ENCODE data around the gene NDUFA12.
A peak's percentile ranks its signal among the peaks of the same experiment; 100 is the strongest.

NDUFA12 gene

GRCh38 chr12:95016120-95016519 is 12.6 kb upstream of the NDUFA12 start:
- TF ChIP-seq ZNF580 (tag by site-specific recombination; IDR thresholded peaks at IDR 0.05) (peak; percentile 86), ZNF174 (tag by site-specific recombination; IDR thresholded peaks at IDR 0.05) (no peak), ZNF146 (tag by site-specific recombination; IDR thresholded peaks at IDR 0.05) (peak; percentile 99), ZNF529 (tag by site-specific recombination; IDR thresholded peaks at IDR 0.05; ENCODE audit: insufficient replicate concordance) (no peak), ZNF626 (tag by site-specific recombination; IDR thresholded peaks at IDR 0.05) (no peak), REST (tag by site-specific recombination; IDR thresholded peaks at IDR 0.05) (no peak), ZNF670 (tag by site-specific recombination; IDR thresholded peaks at IDR 0.05; ENCODE audit: low read depth) (no peak), GLIS1 (tag by site-specific recombination; IDR thresholded peaks at IDR 0.05) (no peak)
- TF ChIP-seq, protein P1, sequence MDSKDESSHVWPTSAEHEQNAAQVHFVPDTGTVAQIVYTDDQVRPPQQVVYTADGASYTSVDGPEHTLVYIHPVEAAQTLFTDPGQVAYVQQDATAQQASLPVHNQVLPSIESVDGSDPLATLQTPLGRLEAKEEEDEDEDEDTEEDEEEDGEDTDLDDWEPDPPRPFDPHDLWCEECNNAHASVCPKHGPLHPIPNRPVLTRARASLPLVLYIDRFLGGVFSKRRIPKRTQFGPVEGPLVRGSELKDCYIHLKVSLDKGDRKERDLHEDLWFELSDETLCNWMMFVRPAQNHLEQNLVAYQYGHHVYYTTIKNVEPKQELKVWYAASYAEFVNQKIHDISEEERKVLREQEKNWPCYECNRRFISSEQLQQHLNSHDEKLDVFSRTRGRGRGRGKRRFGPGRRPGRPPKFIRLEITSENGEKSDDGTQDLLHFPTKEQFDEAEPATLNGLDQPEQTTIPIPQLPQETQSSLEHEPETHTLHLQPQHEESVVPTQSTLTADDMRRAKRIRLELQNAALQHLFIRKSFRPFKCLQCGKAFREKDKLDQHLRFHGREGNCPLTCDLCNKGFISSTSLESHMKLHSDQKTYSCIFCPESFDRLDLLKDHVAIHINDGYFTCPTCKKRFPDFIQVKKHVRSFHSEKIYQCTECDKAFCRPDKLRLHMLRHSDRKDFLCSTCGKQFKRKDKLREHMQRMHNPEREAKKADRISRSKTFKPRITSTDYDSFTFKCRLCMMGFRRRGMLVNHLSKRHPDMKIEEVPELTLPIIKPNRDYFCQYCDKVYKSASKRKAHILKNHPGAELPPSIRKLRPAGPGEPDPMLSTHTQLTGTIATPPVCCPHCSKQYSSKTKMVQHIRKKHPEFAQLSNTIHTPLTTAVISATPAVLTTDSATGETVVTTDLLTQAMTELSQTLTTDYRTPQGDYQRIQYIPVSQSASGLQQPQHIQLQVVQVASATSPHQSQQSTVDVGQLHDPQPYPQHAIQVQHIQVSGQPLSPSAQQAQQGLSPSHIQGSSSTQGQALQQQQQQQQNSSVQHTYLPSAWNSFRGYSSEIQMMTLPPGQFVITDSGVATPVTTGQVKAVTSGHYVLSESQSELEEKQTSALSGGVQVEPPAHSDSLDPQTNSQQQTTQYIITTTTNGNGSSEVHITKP (tag by site-specific recombination; IDR thresholded peaks at IDR 0.05): no peak
- ChIA-PET POLR2A (interaction anchor here (1.8 kb wide), 1 partner anchor 13 kb away, joined by 10 read pairs; the partner anchor contains the start of gene NDUFA12), CTCF (no interaction called here)

GRCh38 chr12:95014554-95014953 is 11.1 kb upstream of the NDUFA12 start:
- TF ChIP-seq ZNF302 (tag by site-specific recombination; IDR thresholded peaks at IDR 0.05; ENCODE audit: low read depth) (no peak), ZSCAN23 (tag by site-specific recombination; IDR thresholded peaks at IDR 0.05) (no peak), ZNF341 (tag by site-specific recombination; IDR thresholded peaks at IDR 0.05; ENCODE audit: low read depth) (no peak), ZNF140 (tag by site-specific recombination; IDR thresholded peaks at IDR 0.05) (no peak), ZNF155 (tag by site-specific recombination; IDR thresholded peaks at IDR 0.05) (no peak), ZNF211 (tag by site-specific recombination; IDR thresholded peaks at IDR 0.05; ENCODE audit: low read depth) (no peak), BCL11B (tag by site-specific recombination; IDR thresholded peaks at IDR 0.05; ENCODE audit: low read depth) (no peak)
- TF ChIP-seq, protein P2, sequence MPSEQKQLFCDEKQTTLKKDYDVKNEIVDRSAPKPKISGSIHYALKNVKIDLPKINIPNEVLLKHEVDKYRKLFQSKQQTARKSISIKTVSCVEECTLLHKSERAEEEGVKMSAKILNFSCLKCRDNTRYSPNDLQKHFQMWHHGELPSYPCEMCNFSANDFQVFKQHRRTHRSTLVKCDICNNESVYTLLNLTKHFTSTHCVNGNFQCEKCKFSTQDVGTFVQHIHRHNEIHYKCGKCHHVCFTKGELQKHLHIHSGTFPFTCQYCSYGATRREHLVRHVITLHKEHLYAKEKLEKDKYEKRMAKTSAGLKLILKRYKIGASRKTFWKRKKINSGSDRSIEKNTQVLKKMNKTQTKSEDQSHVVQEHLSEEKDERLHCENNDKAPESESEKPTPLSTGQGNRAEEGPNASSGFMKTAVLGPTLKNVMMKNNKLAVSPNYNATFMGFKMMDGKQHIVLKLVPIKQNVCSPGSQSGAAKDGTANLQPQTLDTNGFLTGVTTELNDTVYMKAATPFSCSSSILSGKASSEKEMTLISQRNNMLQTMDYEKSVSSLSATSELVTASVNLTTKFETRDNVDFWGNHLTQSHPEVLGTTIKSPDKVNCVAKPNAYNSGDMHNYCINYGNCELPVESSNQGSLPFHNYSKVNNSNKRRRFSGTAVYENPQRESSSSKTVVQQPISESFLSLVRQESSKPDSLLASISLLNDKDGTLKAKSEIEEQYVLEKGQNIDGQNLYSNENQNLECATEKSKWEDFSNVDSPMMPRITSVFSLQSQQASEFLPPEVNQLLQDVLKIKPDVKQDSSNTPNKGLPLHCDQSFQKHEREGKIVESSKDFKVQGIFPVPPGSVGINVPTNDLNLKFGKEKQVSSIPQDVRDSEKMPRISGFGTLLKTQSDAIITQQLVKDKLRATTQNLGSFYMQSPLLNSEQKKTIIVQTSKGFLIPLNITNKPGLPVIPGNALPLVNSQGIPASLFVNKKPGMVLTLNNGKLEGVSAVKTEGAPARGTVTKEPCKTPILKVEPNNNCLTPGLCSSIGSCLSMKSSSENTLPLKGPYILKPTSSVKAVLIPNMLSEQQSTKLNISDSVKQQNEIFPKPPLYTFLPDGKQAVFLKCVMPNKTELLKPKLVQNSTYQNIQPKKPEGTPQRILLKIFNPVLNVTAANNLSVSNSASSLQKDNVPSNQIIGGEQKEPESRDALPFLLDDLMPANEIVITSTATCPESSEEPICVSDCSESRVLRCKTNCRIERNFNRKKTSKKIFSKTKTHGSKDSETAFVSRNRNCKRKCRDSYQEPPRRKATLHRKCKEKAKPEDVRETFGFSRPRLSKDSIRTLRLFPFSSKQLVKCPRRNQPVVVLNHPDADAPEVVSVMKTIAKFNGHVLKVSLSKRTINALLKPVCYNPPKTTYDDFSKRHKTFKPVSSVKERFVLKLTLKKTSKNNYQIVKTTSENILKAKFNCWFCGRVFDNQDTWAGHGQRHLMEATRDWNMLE (tag by site-specific recombination; conservative IDR thresholded peaks at IDR 0.05; ENCODE audit: low read depth): no peak
- Histone ChIP-seq H3K4me3 (ENCODE audit: low read depth, low read length) (no peak overlapping the region), H3K9me3 (ENCODE audit: control insufficient read depth, insufficient read depth, low read depth, low read length) (no peaks in the 10 kb centered on the region), H3K4me1 (ENCODE audit: control insufficient read depth, insufficient read depth, low read length) (no peaks in the 10 kb centered on the region), H3K27ac (ENCODE audit: extremely low read depth, low read depth, low read length) (no peak overlapping the region), H3K36me3 (ENCODE audit: control insufficient read depth in 2 of 2, insufficient read depth in 1 of 2, low read length in 2 of 2) (peaks cover 0 to 2% of the 10 kb centered on the region in 2 experiments; a peak in 2 of 3 replicates)
- ChIA-PET CTCF (interaction anchor here (0.6 kb wide), 3 partner anchors 331 to 710 kb away, joined by 3 to 6 read pairs (median 4); no protein-coding TSS in a partner anchor), POLR2A (interaction anchor here (0.6 to 1.8 kb wide), 3 partner anchors 11 to 450 kb away, joined by 3 to 10 read pairs (median 3); partner anchors contain the start of gene NDUFA12)

More at GRCh38 chr12:95016120-95016519, 12.6 kb upstream of the NDUFA12 start:
- no peaks in the 10 kb centered on the region for H3K9me3 ChIP-seq (ENCODE audit: control insufficient read depth, insufficient read depth, low read depth, low read length)
- H3K36me3 ChIP-seq (ENCODE audit: control insufficient read depth in 2 of 2, insufficient read depth in 1 of 2, low read length in 2 of 2): peaks cover 2 to 6% of the 10 kb centered on the region in 2 experiments; a peak in 2 of 3 replicates
- no peaks in the 10 kb centered on the region for H3K4me1 ChIP-seq (ENCODE audit: control insufficient read depth, insufficient read depth, low read length)
- no peak overlapping the region for H3K4me3 ChIP-seq (ENCODE audit: low read depth, low read length)
- H3K27ac ChIP-seq (ENCODE audit: extremely low read depth, low read depth, low read length): no peak overlapping the region
